HepG2 (cell line): ENCODE results near the gene ITGB3. TPM values are rescaled to one million over a fixed set of nuclear protein-coding genes. Genes with fewer than 3 reads are reported as not detected.

ENCODE experiments used
- CHCHD3 ChIP-seq: sonication (generic); formaldehyde crosslinking; IDR thresholded peaks from 2 replicates; pipeline ENCODE4 v1.8.0; 2022; ENCODE audit warnings: mild to moderate bottlenecking, missing genetic modification reagents, moderate library complexity
- HOXD1 ChIP-seq: sonication (generic); formaldehyde crosslinking; IDR thresholded peaks from 2 replicates; pipeline ENCODE4 v1.5.0; 2020; ENCODE audit warnings: missing genetic modification reagents
- TRIM24 ChIP-seq: sonication (generic); formaldehyde crosslinking; IDR thresholded peaks from 2 replicates; pipeline ENCODE4 v1.8.0; 2022; ENCODE audit warnings: mild to moderate bottlenecking, missing genetic modification reagents
- ZNF468 ChIP-seq: sonication (generic); formaldehyde crosslinking; IDR thresholded peaks from 2 replicates; pipeline ENCODE4 v1.8.0; 2022; ENCODE audit warnings: mild to moderate bottlenecking, moderate library complexity, missing genetic modification reagents
- ZNF547 ChIP-seq: sonication (generic); formaldehyde crosslinking; IDR thresholded peaks from 2 replicates; pipeline ENCODE4 v1.5.1; 2020; ENCODE audit warnings: mild to moderate bottlenecking, missing genetic modification reagents
- polyA plus RNA-seq, 8 experiments: library from polyadenylated mRNA; depleted of rRNA in 3 of 8; stranded (reverse) in 7 of 8; unstranded in 1 of 8; fragments of >200 nt; fragmentation: Illumina TruSeq in 4 of 8; extraction: Trizol in 4 of 8; gene quantifications; 2 replicates each; pipeline versions ENCODE4 v1.2.1 to v1.2.3, GENCODE V29; 2011 to 2016; ENCODE audit warnings: low read depth in 4 of 8, missing spikeins in 1 of 8, mixed read lengths in 1 of 8; ENCODE audit not compliant: insufficient read depth in 1 of 8
- total RNA-seq, 5 experiments: library from RNA; depleted of rRNA; stranded (reverse); fragments of >200 nt; fragmentation: Illumina TruSeq; extraction: Trizol; gene quantifications; 2 replicates each; pipeline ENCODE4 v1.2.3, GENCODE V29; 2016; ENCODE audit warnings: low read depth in 1 of 5
- TF ChIP-seq, protein P1 (sequence below): sonication (generic); formaldehyde crosslinking; IDR thresholded peaks from 2 replicates; pipeline ENCODE4 v1.4.0; 2020; ENCODE audit warnings: missing genetic modification reagents, borderline replicate concordance
- TF ChIP-seq, protein P2 (sequence below): sonication (generic); formaldehyde crosslinking; IDR thresholded peaks from 2 replicates; pipeline ENCODE4 v1.4.0; 2020; ENCODE audit warnings: low read depth, mild to moderate bottlenecking, missing genetic modification reagents
- TF ChIP-seq, protein P3 (sequence below): sonication (generic); formaldehyde crosslinking; IDR thresholded peaks from 2 replicates; pipeline ENCODE4 v1.5.0; 2020; ENCODE audit warnings: mild to moderate bottlenecking, missing genetic modification reagents, moderate library complexity
- TF ChIP-seq, protein P4 (sequence below): sonication (generic); formaldehyde crosslinking; IDR thresholded peaks from 2 replicates; pipeline ENCODE4 v1.5.1; 2020; ENCODE audit warnings: missing genetic modification reagents, mild to moderate bottlenecking, borderline replicate concordance
- TF ChIP-seq, protein P5 (sequence below): sonication (generic); formaldehyde crosslinking; IDR thresholded peaks from 2 replicates; pipeline ENCODE4 v1.4.0; 2020; ENCODE audit warnings: missing genetic modification reagents
- TF ChIP-seq, protein P6 (sequence below): sonication (generic); formaldehyde crosslinking; IDR thresholded peaks from 2 replicates; pipeline ENCODE4 v1.4.0; 2020; ENCODE audit warnings: missing genetic modification reagents

ITGB3 gene
- total and polyA plus RNA-seq, 2 of the 13 experiments (the other 11 are each of a cell fraction or from before 2014, with no cell fraction given) = 0.09 to 0.31 TPM

DNA sequence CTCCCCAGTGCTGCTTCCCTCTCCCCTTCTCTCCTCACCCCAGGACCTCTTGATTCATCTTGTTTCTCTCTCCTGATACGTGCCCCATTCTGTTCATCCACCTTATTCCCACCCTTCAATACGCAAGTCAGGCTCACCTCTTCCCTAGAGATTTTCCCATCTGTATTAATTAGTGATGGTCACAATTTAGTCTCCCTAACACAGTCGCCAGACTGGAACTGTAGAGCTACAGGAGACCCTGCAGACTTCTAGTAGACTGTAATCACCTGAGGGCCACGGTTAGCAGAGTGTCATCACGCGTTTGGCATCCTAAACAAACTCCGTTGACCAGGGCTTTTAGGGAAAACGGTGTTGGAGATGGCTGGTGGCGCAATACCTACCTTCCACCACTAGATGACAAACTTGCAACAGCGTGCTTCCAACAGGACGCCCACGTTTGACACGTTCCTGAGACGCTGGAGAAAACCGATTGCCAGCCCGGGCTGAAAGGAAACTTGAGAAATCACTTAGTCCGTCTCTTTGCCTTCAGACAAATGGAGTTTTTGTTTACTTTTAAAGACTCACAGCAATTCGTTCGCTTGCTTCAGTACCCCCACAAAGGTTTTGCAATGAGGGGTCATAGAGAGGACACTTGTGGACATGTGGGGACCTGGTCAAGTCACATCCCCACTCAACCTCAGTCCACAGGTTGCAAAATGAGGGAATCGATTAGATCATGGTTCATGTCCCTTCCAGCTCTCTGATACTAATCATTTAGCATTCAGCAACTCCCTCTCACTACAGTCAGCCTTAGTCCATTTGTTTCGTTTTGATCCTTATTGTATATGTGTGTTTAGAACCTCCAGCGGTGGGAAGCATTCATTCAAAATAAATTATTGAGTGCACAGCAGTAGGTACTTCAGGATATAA, 23.8 kb upstream of the ITGB3 start (continued):
- TF ChIP-seq, protein P1, sequence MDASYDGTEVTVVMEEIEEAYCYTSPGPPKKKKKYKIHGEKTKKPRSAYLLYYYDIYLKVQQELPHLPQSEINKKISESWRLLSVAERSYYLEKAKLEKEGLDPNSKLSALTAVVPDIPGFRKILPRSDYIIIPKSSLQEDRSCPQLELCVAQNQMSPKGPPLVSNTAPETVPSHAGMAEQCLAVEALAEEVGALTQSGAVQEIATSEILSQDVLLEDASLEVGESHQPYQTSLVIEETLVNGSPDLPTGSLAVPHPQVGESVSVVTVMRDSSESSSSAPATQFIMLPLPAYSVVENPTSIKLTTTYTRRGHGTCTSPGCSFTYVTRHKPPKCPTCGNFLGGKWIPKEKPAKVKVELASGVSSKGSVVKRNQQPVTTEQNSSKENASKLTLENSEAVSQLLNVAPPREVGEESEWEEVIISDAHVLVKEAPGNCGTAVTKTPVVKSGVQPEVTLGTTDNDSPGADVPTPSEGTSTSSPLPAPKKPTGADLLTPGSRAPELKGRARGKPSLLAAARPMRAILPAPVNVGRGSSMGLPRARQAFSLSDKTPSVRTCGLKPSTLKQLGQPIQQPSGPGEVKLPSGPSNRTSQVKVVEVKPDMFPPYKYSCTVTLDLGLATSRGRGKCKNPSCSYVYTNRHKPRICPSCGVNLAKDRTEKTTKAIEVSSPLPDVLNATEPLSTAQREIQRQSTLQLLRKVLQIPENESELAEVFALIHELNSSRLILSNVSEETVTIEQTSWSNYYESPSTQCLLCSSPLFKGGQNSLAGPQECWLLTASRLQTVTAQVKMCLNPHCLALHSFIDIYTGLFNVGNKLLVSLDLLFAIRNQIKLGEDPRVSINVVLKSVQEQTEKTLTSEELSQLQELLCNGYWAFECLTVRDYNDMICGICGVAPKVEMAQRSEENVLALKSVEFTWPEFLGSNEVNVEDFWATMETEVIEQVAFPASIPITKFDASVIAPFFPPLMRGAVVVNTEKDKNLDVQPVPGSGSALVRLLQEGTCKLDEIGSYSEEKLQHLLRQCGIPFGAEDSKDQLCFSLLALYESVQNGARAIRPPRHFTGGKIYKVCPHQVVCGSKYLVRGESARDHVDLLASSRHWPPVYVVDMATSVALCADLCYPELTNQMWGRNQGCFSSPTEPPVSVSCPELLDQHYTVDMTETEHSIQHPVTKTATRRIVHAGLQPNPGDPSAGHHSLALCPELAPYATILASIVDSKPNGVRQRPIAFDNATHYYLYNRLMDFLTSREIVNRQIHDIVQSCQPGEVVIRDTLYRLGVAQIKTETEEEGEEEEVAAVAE (CRISPR knock-in tag) = 0 out of 2 replicates have a peak, but pooled peaks have one; percentile 62
- TF ChIP-seq ZNF468 (CRISPR knock-in tag) = no peak
- TF ChIP-seq CHCHD3 (CRISPR knock-in tag) = 0 out of 2 replicates have a peak, but pooled peaks have one; percentile 29
- TF ChIP-seq, protein P2, sequence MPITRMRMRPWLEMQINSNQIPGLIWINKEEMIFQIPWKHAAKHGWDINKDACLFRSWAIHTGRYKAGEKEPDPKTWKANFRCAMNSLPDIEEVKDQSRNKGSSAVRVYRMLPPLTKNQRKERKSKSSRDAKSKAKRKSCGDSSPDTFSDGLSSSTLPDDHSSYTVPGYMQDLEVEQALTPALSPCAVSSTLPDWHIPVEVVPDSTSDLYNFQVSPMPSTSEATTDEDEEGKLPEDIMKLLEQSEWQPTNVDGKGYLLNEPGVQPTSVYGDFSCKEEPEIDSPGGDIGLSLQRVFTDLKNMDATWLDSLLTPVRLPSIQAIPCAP (CRISPR knock-in tag) = no peak
- TF ChIP-seq, protein P3, sequence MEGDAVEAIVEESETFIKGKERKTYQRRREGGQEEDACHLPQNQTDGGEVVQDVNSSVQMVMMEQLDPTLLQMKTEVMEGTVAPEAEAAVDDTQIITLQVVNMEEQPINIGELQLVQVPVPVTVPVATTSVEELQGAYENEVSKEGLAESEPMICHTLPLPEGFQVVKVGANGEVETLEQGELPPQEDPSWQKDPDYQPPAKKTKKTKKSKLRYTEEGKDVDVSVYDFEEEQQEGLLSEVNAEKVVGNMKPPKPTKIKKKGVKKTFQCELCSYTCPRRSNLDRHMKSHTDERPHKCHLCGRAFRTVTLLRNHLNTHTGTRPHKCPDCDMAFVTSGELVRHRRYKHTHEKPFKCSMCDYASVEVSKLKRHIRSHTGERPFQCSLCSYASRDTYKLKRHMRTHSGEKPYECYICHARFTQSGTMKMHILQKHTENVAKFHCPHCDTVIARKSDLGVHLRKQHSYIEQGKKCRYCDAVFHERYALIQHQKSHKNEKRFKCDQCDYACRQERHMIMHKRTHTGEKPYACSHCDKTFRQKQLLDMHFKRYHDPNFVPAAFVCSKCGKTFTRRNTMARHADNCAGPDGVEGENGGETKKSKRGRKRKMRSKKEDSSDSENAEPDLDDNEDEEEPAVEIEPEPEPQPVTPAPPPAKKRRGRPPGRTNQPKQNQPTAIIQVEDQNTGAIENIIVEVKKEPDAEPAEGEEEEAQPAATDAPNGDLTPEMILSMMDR (CRISPR knock-in tag) = peak; percentile 99
- peak; percentile 42; the same call in 1 of the 2 replicates for TF ChIP-seq ZNF547 (CRISPR knock-in tag)
- TF ChIP-seq, protein P4, sequence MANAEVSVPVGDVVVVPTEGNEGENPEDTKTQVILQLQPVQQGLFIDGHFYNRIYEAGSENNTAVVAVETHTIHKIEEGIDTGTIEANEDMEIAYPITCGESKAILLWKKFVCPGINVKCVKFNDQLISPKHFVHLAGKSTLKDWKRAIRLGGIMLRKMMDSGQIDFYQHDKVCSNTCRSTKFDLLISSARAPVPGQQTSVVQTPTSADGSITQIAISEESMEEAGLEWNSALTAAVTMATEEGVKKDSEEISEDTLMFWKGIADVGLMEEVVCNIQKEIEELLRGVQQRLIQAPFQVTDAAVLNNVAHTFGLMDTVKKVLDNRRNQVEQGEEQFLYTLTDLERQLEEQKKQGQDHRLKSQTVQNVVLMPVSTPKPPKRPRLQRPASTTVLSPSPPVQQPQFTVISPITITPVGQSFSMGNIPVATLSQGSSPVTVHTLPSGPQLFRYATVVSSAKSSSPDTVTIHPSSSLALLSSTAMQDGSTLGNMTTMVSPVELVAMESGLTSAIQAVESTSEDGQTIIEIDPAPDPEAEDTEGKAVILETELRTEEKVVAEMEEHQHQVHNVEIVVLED = peak; percentile 46; the same call in 1 of the 2 replicates
- no peak for TF ChIP-seq HOXD1 (CRISPR knock-in tag)
- 0 out of 2 replicates have a peak, but pooled peaks have one; percentile 24 for TF ChIP-seq TRIM24 (CRISPR knock-in tag)
- TF ChIP-seq, protein P5, sequence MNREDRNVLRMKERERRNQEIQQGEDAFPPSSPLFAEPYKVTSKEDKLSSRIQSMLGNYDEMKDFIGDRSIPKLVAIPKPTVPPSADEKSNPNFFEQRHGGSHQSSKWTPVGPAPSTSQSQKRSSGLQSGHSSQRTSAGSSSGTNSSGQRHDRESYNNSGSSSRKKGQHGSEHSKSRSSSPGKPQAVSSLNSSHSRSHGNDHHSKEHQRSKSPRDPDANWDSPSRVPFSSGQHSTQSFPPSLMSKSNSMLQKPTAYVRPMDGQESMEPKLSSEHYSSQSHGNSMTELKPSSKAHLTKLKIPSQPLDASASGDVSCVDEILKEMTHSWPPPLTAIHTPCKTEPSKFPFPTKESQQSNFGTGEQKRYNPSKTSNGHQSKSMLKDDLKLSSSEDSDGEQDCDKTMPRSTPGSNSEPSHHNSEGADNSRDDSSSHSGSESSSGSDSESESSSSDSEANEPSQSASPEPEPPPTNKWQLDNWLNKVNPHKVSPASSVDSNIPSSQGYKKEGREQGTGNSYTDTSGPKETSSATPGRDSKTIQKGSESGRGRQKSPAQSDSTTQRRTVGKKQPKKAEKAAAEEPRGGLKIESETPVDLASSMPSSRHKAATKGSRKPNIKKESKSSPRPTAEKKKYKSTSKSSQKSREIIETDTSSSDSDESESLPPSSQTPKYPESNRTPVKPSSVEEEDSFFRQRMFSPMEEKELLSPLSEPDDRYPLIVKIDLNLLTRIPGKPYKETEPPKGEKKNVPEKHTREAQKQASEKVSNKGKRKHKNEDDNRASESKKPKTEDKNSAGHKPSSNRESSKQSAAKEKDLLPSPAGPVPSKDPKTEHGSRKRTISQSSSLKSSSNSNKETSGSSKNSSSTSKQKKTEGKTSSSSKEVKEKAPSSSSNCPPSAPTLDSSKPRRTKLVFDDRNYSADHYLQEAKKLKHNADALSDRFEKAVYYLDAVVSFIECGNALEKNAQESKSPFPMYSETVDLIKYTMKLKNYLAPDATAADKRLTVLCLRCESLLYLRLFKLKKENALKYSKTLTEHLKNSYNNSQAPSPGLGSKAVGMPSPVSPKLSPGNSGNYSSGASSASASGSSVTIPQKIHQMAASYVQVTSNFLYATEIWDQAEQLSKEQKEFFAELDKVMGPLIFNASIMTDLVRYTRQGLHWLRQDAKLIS = 0 out of 2 replicates have a peak, but pooled peaks have one; percentile 47
- TF ChIP-seq, protein P6, sequence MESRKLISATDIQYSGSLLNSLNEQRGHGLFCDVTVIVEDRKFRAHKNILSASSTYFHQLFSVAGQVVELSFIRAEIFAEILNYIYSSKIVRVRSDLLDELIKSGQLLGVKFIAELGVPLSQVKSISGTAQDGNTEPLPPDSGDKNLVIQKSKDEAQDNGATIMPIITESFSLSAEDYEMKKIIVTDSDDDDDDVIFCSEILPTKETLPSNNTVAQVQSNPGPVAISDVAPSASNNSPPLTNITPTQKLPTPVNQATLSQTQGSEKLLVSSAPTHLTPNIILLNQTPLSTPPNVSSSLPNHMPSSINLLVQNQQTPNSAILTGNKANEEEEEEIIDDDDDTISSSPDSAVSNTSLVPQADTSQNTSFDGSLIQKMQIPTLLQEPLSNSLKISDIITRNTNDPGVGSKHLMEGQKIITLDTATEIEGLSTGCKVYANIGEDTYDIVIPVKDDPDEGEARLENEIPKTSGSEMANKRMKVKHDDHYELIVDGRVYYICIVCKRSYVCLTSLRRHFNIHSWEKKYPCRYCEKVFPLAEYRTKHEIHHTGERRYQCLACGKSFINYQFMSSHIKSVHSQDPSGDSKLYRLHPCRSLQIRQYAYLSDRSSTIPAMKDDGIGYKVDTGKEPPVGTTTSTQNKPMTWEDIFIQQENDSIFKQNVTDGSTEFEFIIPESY (CRISPR knock-in tag) = peak; percentile 41; the same call in 1 of the 2 replicates
